HG03103 (cell line): ENCODE data around the gene TARS1.
"Not testable (repeated sequence)": the region's sequence is repeated elsewhere in the genome, so short reads cannot be mapped to it uniquely, and the experiment has no call there.

Source experiments
- ATAC-seq: cut with Tn5 transposase; IDR thresholded peaks from one replicate; pipeline ENCODE4 v1.9.1; 2021; ENCODE audit warnings: low read depth; ENCODE audit not compliant: unreplicated experiment

TARS1 gene

DNA sequence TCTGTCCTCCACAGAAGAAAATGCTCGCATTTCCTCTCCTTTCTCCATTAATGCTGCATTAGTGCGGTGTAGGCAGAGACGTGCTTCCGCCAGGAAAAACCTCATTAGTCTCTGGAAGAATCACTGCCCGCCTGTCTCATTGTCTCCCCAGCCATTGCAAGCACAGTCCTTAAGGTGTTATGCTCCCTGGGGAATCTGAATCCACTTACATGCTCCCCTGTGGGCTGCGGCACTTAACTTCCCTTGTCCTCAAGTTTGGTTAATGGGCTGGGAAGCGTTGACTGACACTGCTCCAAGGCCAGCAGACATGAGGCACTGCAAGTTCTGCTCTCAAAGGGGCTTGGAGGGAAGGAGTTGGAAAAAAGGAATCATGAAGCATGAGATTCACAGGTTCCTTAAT, 41.6 kb downstream of the TARS1 start:
- no peak for ATAC-seq

GRCh38 chr5:33487236-33487635, 46.5 kb downstream of the TARS1 start:
- ATAC-seq, result no peak

- ATAC-seq, result no peak
These were observed 48.0 kb downstream of the TARS1 start for GRCh38 chr5:33488558-33489355.

- no peak for ATAC-seq
These were observed 48.8 kb downstream of the TARS1 start for GRCh38 chr5:33489481-33490067.

DNA sequence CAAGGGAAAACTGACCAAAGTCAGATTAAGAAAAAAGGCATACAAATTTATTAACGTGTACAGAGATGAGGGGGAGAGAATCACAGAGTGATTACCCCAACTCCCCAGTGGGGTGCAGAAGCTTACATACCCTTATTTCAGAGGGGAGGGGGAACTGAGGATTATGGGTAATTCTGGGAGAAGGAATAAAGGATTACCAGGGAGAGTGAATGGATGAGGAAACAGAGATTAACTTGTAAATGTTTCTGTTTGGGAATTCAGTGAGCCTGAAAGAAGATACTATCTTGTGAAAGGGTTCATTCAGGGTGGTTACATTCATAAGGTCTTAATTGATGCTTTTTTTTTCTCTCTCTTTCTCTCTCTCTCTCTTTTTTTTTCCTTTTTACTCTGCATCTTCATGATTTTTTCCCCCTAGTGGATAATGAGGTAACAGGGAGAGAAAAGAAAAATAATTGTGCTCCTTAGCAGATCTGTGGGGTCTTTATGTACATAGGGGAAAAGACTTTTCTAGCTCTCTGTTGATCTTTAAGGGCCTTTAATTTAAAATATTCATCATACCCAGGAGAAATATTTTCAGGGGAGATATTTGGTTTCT, 49.4 kb downstream of the TARS1 start:
- no peak for ATAC-seq

- no peak for ATAC-seq
These were observed 51.2 kb downstream of the TARS1 start for GRCh38 chr5:33491941-33492340.

DNA sequence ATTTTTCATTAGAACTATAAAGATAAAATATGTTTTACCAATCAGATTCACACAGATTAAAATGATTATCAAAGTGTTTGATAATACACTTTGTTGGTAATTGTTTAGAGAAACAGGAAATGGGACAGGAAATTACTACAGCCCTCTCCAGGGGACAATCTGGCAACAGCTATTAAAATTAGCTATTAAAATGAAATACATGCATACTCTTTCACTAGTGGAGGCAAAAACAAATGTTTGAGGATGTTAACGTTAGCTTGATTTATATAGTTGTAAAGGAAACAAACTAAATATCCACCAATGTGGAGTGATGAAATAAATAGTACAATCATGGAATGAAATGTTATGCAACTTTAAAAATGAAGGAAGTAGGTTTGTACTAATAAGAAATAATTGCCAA, 53.7 kb downstream of the TARS1 start:
- no peak for ATAC-seq

- ATAC-seq, result no peak
These were observed 60.5 kb downstream of the TARS1 start for GRCh38 chr5:33501260-33501659.

DNA sequence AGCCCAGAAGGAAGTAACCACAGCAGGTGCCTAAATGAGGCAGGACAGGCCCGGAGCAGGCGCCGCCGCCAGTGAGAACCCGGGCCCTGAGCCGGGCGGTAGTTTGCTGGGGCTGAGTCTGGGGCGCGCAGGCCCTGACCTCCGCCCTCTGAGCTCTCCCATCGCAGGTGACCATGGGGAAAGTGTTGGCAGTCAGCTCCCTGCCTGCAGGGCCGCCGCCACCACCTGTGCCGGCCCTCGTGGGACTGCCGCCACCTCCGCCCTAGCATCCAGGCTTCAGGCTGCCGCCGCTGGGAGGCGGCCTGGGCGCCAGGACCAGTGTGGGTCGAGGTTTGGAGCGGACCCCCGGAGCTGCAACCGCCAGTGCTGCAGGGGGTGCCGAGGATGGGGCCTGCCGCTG, 61.1 kb downstream of the TARS1 start:
- ATAC-seq, result no peak

DNA sequence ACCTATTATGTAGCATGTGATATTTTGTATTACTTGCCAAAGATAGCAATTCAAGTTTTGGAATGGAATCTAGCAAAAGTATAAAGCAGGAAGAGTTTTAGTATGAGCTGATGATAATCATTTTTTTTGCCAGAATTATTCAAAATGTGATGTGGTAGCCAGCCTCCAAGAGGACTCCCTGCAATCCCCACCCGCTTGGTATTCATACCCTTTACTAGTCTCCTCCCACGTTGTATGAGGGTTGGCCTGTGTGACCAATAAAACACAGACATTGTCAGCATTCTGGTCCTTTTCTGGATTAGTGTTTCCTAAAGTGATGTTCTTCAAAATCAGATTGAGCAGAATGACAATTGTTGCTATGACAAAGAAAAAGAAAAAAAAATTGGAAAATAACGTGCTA, 63.8 kb downstream of the TARS1 start:
- ATAC-seq, result no peak

- no peak for ATAC-seq
These were observed 66.7 kb downstream of the TARS1 start for GRCh38 chr5:33507426-33507825.

GRCh38 chr5:33509036-33509435, 68.3 kb downstream of the TARS1 start:
- no peak for ATAC-seq

GRCh38 chr5:33513462-33514185, 72.9 kb downstream of the TARS1 start:
- no peak for ATAC-seq

DNA sequence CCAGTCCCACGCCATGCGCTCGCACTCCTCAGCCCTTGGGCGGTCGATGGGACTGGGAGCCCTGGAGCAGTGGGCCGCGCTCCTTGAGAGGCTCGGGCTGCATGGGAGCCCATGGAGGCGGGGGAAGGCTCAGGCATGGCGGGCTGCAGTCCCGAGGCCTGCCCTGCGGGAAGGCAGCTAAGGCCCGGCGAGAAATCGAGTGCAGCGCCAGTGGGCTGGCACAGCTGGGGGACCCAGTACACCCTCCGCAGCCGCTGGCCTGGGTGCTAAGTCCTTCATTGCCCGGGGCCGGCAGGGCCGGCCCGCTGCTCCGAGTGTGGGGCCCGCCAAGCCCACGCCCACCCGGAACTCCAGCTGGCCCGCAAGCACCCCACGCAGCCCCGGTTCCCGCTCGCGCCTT, 74.6 kb downstream of the TARS1 start:
- not testable (repeated sequence) for ATAC-seq

GRCh38 chr5:33516421-33516820, 75.7 kb downstream of the TARS1 start:
- ATAC-seq, result no peak
